Measurements from ENCODE around the gene RFX8. TPM values are rescaled to one million over a fixed set of nuclear protein-coding genes. Genes with fewer than 3 reads are reported as not detected.

The RFX8 gene
- total and polyA plus RNA-seq, 10 of the 15 experiments (the other 5 are each of a cell fraction or from before 2014, with no cell fraction given), result 0.19 TPM; not detected in 9

DNA sequence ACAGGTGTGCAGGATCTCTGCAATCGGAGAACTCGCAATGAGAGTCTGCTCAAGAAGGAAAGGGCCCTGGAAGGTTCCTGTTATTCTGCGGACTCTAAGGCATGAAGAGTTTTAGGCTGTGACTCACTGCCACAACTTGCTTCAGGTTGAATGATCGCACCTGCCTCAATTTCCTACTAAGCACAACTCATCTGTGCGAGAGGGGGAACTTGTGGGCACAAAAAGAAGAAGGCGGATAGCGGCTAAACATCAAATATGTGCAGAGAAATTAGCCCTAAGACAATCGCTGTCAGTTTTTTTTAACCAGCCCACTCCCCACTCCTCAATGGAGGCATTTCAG, 73.6 kb downstream of the RFX8 start (continued):
- no peak for TF ChIP-seq MLLT1 (IDR thresholded peaks at IDR 0.05)
- TF ChIP-seq KLF5 (IDR thresholded peaks at IDR 0.05; ENCODE audit: partially characterized antibody), result no peak
- TF ChIP-seq KDM1A (IDR thresholded peaks at IDR 0.05; ENCODE audit: borderline replicate concordance), result no peak
- no peak for TF ChIP-seq SKIL (IDR thresholded peaks at IDR 0.05; ENCODE audit: low read depth, poor library complexity, severe bottlenecking)
- TF ChIP-seq, protein P1, sequence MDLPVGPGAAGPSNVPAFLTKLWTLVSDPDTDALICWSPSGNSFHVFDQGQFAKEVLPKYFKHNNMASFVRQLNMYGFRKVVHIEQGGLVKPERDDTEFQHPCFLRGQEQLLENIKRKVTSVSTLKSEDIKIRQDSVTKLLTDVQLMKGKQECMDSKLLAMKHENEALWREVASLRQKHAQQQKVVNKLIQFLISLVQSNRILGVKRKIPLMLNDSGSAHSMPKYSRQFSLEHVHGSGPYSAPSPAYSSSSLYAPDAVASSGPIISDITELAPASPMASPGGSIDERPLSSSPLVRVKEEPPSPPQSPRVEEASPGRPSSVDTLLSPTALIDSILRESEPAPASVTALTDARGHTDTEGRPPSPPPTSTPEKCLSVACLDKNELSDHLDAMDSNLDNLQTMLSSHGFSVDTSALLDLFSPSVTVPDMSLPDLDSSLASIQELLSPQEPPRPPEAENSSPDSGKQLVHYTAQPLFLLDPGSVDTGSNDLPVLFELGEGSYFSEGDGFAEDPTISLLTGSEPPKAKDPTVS (IDR thresholded peaks at IDR 0.05; ENCODE audit: low read depth, low read length), result no peak
- TF ChIP-seq RAD21 (IDR thresholded peaks at IDR 0.05; ENCODE audit: insufficient read depth, low read depth, low read length), result no peak
- no peak for TF ChIP-seq IRF4 (IDR thresholded peaks at IDR 0.05; ENCODE audit: low read depth, low read length)
- TF ChIP-seq ZBTB40 (IDR thresholded peaks at IDR 0.05; ENCODE audit: borderline replicate concordance), result no peak
- no peak for TF ChIP-seq TCF12 (IDR thresholded peaks at IDR 0.05; ENCODE audit: low read depth, low read length)
- no peak for TF ChIP-seq NKRF (conservative IDR thresholded peaks at IDR 0.05)
- no peak for TF ChIP-seq MEF2A (IDR thresholded peaks at IDR 0.05; ENCODE audit: insufficient read depth, low read depth, low read length)
- no peak for TF ChIP-seq PAX5 (IDR thresholded peaks at IDR 0.05; ENCODE audit: borderline replicate concordance, low read depth, low read length)

Data from GM12878 (cell line).